Astrocyte of the spinal cord (primary cell): Measurements from ENCODE around the gene CACNA1D.

Experiments
- DNase-seq: peaks from one replicate; pipeline ENCODE4 v3.0.0; 2011; ENCODE audit warnings: low read depth, low spot score
- H3K4me3 ChIP-seq: 2 replicates; pipeline ENCODE4 v1.5.1; 2011; ENCODE audit warnings: low read depth, mild to moderate bottlenecking, low read length, moderate library complexity
- CTCF ChIP-seq: IDR thresholded peaks from 2 replicates; pipeline ENCODE4 v1.5.1; 2012; ENCODE audit warnings: low read depth, mild to moderate bottlenecking, low read length, inconsistent platforms
- in situ Hi-C: cut with HindIII; loops from 2 replicates; pipeline ENCODE4 v1.10.0; 2017; ENCODE audit warnings: low sequenced_read_pairs

CACNA1D gene

GRCh38 chr3:53523346-53523745 lies 28.9 kb downstream of the CACNA1D start:
- H3K4me3 ChIP-seq: no peak overlapping the region
- in situ Hi-C loops: no loop called here
- no peak for DNase-seq
- no peak for TF ChIP-seq CTCF

GRCh38 chr3:53524566-53524965 lies 30.2 kb downstream of the CACNA1D start:
- TF ChIP-seq CTCF: no peak
- in situ Hi-C loops: no loop called here
- DNase-seq: no peak
- H3K4me3 ChIP-seq: no peak overlapping the region

GRCh38 chr3:53525765-53526703 lies 31.6 kb downstream of the CACNA1D start:
- no peak for TF ChIP-seq CTCF
- DNase-seq: no peak
- no peak overlapping the region for H3K4me3 ChIP-seq
- in situ Hi-C loops: no loop called here

GRCh38 chr3:53526704-53527055 lies 32.3 kb downstream of the CACNA1D start:
- in situ Hi-C loops: no loop called here
- H3K4me3 ChIP-seq: no peak overlapping the region
- no peak for TF ChIP-seq CTCF
- DNase-seq: no peak

DNA sequence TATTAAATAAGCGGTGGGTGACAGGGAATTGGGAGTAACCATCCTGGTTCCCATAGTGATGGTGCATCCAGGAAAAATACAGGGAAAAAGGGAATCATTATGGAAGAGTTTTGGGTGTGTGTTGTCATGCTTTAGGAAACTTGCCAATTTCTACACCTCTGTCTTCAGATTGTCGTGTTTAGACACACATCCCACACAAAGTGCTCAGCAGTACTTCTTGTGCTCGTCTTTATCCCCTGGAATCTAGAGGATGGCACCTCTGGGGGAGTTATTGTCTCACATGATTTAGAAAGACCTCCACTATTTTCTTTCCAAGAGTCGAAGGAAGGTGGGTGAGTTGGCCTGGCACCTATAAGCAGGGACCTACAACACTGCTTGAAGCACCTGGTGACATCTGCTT lies 35.8 kb downstream of the CACNA1D start:
- TF ChIP-seq CTCF: no peak
- in situ Hi-C loops: no loop called here
- no peak overlapping the region for H3K4me3 ChIP-seq
- no peak for DNase-seq

GRCh38 chr3:53531749-53532148 lies 37.3 kb downstream of the CACNA1D start:
- in situ Hi-C loops: no loop called here
- no peak for DNase-seq
- no peak overlapping the region for H3K4me3 ChIP-seq
- no peak for TF ChIP-seq CTCF
